GM23248 (cell line): ENCODE measurements around the gene CD7. TPM values are rescaled to one million over a fixed set of nuclear protein-coding genes. Genes with fewer than 3 reads are reported as not detected.

Experiments
- DNase-seq: peaks from one replicate; pipeline ENCODE4 v3.0.0-alpha.2; 2015
- H2AFZ ChIP-seq: fragments of 200-600 bp; sonication (generic); 2 replicates; pipeline ENCODE4 v1.6.1; 2016; ENCODE audit warnings: antibody characterized with exemption
- H3F3A ChIP-seq: fragments of 200-600 bp; sonication (generic); 2 replicates; pipeline ENCODE4 v1.6.1; 2016; ENCODE audit warnings: mild to moderate bottlenecking, antibody characterized with exemption, mixed run types; ENCODE audit not compliant: insufficient read depth
- H3K27ac ChIP-seq: fragments of 200-600 bp; sonication (generic); 2 replicates; pipeline ENCODE4 v1.5.1; 2016; ENCODE audit warnings: mild to moderate bottlenecking
- H3K27me3 ChIP-seq: fragments of 200-600 bp; sonication (generic); replicated peaks from 2 replicates; pipeline ENCODE4 v1.6.1; 2016; ENCODE audit warnings: mild to moderate bottlenecking; ENCODE audit not compliant: insufficient read depth
- H3K36me3 ChIP-seq: fragments of 200-600 bp; sonication (generic); 2 replicates; pipeline ENCODE4 v1.6.1; 2016; ENCODE audit warnings: low read depth, mild to moderate bottlenecking
- H3K4me1 ChIP-seq: fragments of 200-600 bp; sonication (generic); 2 replicates; pipeline ENCODE4 v1.6.1; 2016; ENCODE audit warnings: mild to moderate bottlenecking; ENCODE audit not compliant: insufficient read depth
- H3K4me2 ChIP-seq: fragments of 200-600 bp; sonication (generic); one replicate; pipeline ENCODE4 v1.6.1; 2016; ENCODE audit warnings: mild to moderate bottlenecking; ENCODE audit not compliant: unreplicated experiment
- H3K4me3 ChIP-seq: fragments of 200-600 bp; sonication (generic); 2 replicates; pipeline ENCODE4 v1.5.1; 2016; ENCODE audit warnings: mild to moderate bottlenecking
- H3K79me2 ChIP-seq: fragments of 200-600 bp; sonication (generic); 2 replicates; pipeline ENCODE4 v1.6.1; 2016; ENCODE audit warnings: mild to moderate bottlenecking; ENCODE audit not compliant: insufficient read depth
- H3K9ac ChIP-seq: fragments of 200-600 bp; sonication (generic); 2 replicates; pipeline ENCODE4 v1.6.1; 2016; ENCODE audit warnings: mild to moderate bottlenecking
- H3K9me2 ChIP-seq: fragments of 200-600 bp; sonication (generic); 2 replicates; pipeline ENCODE4 v1.6.1; 2016; ENCODE audit warnings: mixed run types, mild to moderate bottlenecking, moderate library complexity; ENCODE audit not compliant: insufficient read depth
- H3K9me3 ChIP-seq: fragments of 200-600 bp; sonication (generic); one replicate; pipeline ENCODE4 v1.6.1; 2017; ENCODE audit warnings: low read depth
- H4K20me1 ChIP-seq: fragments of 200-600 bp; sonication (generic); 2 replicates; pipeline ENCODE4 v1.6.0; 2016; ENCODE audit not compliant: insufficient read depth
- EZH2 ChIP-seq: fragments of 200-600 bp; sonication (generic); IDR thresholded peaks from 2 replicates; pipeline ENCODE4 v1.6.1; 2018; ENCODE audit warnings: antibody characterized with exemption, mild to moderate bottlenecking; ENCODE audit not compliant: insufficient read depth, poor library complexity, severe bottlenecking
- EZH2phosphoT487 ChIP-seq: fragments of 200-600 bp; sonication (generic); IDR thresholded peaks from 2 replicates; pipeline ENCODE4 v1.6.1; 2018; ENCODE audit warnings: antibody characterized with exemption, moderate library complexity, mild to moderate bottlenecking, low read depth; ENCODE audit not compliant: insufficient read depth
- WGBS, 2 experiments: methylation state at CpG; one replicate each; pipeline ENCODE4 v1.1.6; 2015 to 2017; ENCODE audit warnings: low lambda C conversion rate in 2 of 2, low coverage in 1 of 2; ENCODE audit errors: missing lambda C conversion rate in 2 of 2; 5-methylcytosine and 5-hydroxymethylcytosine counted together
- in situ Hi-C: fragments of 300-500 bp; cut with MboI; formaldehyde crosslinking; loops from 2 replicates; pipeline ENCODE4 v1.15.0; 2020
- polyA plus RNA-seq: library from polyadenylated mRNA; unstranded; fragments of >200 nt; fragmentation: Nextera tagmentation; extraction: Ambion mirVana; gene quantifications from 2 replicates; pipeline ENCODE4 v1.2.1, GENCODE V29; 2016
- total RNA-seq: library from RNA; depleted of rRNA; stranded (reverse); fragments of >200 nt; shearing (Covaris generic); gene quantifications from 2 replicates; pipeline ENCODE4 v1.2.3, GENCODE V29; 2014

CD7 gene
- total and polyA plus RNA-seq, 2 experiments from 2014 or later, result 0.22 to 0.23 TPM

DNA sequence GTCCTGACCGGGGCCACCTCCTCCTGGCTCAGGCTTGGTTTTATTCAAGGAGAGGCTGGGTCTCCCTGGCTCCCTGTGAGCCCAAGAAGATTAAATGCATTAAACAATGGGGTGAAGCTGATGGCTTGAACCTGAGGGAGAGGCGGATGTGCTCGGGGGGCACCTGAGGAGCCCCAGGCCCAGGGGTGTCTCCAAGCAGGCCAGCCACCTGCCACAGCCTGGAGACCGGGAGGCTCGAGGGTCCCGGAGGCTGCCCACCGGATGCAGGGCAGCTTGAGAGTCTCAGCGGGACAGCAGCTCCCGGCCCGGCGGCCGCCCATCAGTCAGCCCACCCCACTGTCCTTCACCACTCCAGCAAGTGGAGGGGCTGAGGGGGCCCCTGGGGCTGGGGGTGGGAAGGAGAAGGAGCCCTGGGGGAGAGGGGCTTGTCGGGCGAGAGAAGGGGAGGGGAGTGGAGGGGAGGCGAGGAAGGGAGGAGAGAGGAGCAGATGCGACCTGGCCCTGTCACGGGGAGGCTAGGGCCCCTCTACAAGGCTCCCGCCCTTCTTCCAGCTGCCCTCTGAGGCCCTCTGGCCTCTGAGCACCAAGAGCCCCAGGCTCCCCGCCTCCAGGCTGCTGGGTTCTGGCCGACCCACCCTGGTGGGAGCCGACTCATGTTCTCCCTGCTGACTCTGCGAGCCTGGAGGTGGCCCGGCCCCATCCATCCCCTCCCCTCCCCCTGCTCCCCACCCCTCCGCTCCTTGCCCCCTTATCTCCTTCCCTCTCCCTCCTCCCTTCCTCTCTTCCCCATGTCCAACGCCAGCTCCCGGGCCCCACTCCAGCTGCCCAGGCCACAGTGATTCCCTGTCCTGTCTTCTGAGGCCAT, 13.2 kb downstream of the CD7 start:
- DNase-seq, result no peak
- 85 to 90% methylated on average over 8 to 26 of the region's 26 CpGs for whole genome bisulfite sequencing, 2 experiments
- H4K20me1 ChIP-seq, result no peaks in the 10 kb centered on the region
- no peak for TF ChIP-seq EZH2phosphoT487
- TF ChIP-seq EZH2, result no peak
- no peaks in the 10 kb centered on the region; the same call in 1 of the 2 replicates for H3K4me1 ChIP-seq
- no peaks in the 10 kb centered on the region for H3K79me2 ChIP-seq
- peaks cover 4% of the 10 kb centered on the region; the same call in 1 of the 2 replicates for H3F3A ChIP-seq
- no peaks in the 10 kb centered on the region for H3K36me3 ChIP-seq
- H3K27me3 ChIP-seq, result no peaks in the 10 kb centered on the region
- in situ Hi-C loops, result no loop called here
- H3K9me3 ChIP-seq, result no peaks in the 10 kb centered on the region
- no peaks in the 10 kb centered on the region for H3K9me2 ChIP-seq
- H3K4me3 ChIP-seq, result no peak overlapping the region
- H3K9ac ChIP-seq, result no peak overlapping the region
- no peak overlapping the region for H3K4me2 ChIP-seq
- no peak overlapping the region for H2AFZ ChIP-seq
- H3K27ac ChIP-seq, result no peak overlapping the region

DNA sequence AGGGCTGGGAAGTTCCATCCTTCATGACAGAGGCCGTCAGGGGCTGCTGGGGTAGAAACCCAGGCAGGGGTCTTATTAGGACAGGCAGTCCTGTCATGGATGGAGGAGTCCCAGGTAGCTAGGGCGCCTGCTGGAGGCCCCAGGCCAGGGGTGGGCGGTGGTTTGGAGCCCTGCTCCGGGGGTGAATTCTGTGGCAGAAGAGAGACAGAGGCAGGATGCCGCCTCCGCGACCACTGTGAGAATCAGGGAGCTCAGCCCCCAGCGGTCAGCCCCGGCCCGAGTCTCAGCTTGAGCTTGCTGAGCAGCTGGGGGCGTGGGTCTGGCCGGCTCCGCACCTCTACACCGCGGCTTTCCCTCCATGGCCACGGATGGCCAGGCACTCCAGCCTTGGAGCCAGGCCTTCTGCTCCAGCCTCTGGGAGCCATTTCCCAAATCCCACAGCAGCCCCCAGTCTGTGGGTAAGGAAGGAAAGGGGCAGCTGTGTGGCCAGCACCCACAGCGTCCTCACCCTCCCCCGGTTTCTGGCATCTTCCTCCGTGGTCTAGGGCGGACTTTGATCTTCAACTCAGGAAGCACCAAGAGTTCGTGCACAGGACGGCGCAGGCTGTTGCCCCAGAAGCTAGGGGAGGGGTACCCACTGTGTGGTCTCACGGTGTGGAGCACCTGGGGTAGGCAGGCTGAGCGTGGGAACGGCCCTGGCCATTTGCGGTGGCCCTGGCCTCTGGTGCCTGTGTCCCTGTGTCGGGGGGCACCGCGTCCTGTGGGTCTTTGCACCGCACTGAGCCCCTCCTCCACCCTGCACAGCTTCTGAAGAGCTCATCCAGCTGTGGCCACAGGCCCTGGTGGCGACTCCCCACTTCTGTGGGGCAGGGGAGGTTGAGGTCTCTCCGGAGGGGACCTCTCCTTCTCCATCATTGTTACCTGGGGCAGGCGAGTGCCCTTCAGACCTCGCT, 14.1 kb downstream of the CD7 start:
- Histone ChIP-seq H4K20me1 (no peaks in the 10 kb centered on the region), H3K9me3 (no peaks in the 10 kb centered on the region), H3K27ac (no peak overlapping the region), H3F3A (no peaks in the 10 kb centered on the region; the same call in 1 of the 2 replicates), H3K9me2 (no peaks in the 10 kb centered on the region), H3K9ac (no peak overlapping the region), H3K27me3 (no peaks in the 10 kb centered on the region), H3K4me2 (no peak overlapping the region), H2AFZ (no peak overlapping the region), H3K79me2 (no peaks in the 10 kb centered on the region), H3K4me1 (peaks cover 5% of the 10 kb centered on the region), H3K4me3 (no peak overlapping the region), H3K36me3 (no peaks in the 10 kb centered on the region)
- WGBS, 2 experiments, result 88 to 89% methylated on average over 32 to 34 of the region's 35 CpGs
- DNase-seq, result no peak
- no peak for TF ChIP-seq EZH2phosphoT487
- no peak for TF ChIP-seq EZH2
- in situ Hi-C loops, result no loop called here

DNA sequence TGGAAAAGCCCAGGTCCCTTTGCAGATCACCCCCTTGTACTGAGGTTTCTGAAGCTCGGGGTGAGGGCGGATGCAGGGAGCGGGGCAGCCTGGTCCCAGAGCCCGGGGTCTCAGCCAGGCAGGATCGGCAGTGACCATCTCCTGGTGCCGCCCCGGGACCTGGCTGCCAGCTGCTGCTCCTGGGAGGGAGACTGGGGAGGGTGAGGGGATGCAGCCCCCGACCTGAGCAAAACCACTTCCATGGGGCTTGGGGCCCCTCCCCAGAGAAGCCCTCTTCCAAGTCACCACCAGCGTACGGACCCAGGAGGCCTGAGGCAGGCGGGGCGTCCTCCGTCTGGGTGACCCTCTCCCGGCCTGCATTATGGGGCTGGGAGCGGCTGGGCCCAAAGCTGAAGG, 14.8 kb downstream of the CD7 start:
- peaks cover 7% of the 10 kb centered on the region for H3K4me1 ChIP-seq
- H3K27ac ChIP-seq, result no peak overlapping the region
- H3K4me2 ChIP-seq, result no peak overlapping the region
- H3K9ac ChIP-seq, result no peak overlapping the region
- no peaks in the 10 kb centered on the region for H3K27me3 ChIP-seq
- in situ Hi-C loops, result no loop called here
- H3K36me3 ChIP-seq, result no peaks in the 10 kb centered on the region
- H3K9me3 ChIP-seq, result no peaks in the 10 kb centered on the region
- H2AFZ ChIP-seq, result no peak overlapping the region
- peaks cover 3% of the 10 kb centered on the region for H3F3A ChIP-seq
- 92 to 96% methylated on average over 14 to 15 of the region's 15 CpGs for whole genome bisulfite sequencing, 2 experiments
- no peak for DNase-seq
- H3K9me2 ChIP-seq, result no peaks in the 10 kb centered on the region
- TF ChIP-seq EZH2, result no peak
- TF ChIP-seq EZH2phosphoT487, result no peak
- no peak overlapping the region for H3K4me3 ChIP-seq
- H3K79me2 ChIP-seq, result no peaks in the 10 kb centered on the region
- no peaks in the 10 kb centered on the region for H4K20me1 ChIP-seq

DNA sequence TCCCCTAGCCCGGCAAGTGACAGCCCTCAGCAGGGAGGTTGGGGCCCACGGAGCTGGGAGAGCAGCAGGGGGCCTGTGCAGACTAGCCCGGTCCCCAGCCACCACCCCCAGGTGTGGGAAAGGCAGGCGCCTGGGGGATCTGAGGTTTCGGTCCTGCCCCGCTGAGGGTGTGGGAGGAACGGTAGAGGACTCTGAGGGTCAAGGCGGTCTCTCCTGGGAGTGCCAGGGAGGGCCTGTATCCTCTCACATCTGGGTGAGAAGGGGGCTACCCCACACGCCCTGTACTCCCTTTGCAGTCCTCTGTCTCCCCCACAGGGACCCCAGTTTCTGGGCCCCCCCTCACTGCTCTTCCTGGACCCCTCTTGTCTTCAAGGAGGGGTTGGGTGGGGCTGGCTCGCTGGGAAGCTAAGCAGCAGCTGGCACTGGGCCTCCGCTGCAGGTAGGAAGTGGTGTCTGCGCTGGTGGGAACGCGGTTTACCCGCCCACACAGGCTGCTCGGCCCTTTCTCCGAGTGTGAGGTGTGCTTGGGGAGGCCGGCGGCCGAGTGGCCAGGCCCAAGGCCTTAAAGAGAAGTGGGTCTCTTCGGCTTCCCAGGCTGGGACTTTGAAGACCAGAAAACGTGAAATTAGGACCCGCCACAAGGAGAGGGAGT, 15.4 kb downstream of the CD7 start:
- no peaks in the 10 kb centered on the region for H3K79me2 ChIP-seq
- H3K4me2 ChIP-seq, result no peak overlapping the region
- no peak overlapping the region for H3K27ac ChIP-seq
- no peaks in the 10 kb centered on the region for H3K36me3 ChIP-seq
- H3K9me3 ChIP-seq, result no peaks in the 10 kb centered on the region
- no peak for DNase-seq
- no peak overlapping the region for H2AFZ ChIP-seq
- no peak overlapping the region for H3K4me3 ChIP-seq
- peaks cover 13% of the 10 kb centered on the region for H3K4me1 ChIP-seq
- in situ Hi-C loops, result no loop called here
- WGBS, 2 experiments, result 86 to 89% methylated on average over 21 to 23 of the region's 23 CpGs
- H4K20me1 ChIP-seq, result no peaks in the 10 kb centered on the region
- H3K9me2 ChIP-seq, result no peaks in the 10 kb centered on the region
- H3K27me3 ChIP-seq, result no peaks in the 10 kb centered on the region
- H3F3A ChIP-seq, result peaks cover 8% of the 10 kb centered on the region
- TF ChIP-seq EZH2phosphoT487 (no peak), EZH2 (no peak)
- no peak overlapping the region for H3K9ac ChIP-seq
